HG03060 (cell line): ENCODE data around the gene TMEM255B.
"Not testable (repeated sequence)": the region's sequence is repeated elsewhere in the genome, so short reads cannot be mapped to it uniquely, and the experiment has no call there.

Experiments used
- ATAC-seq: cut with Tn5 transposase; IDR thresholded peaks from one replicate; pipeline ENCODE4 v1.9.1; 2021; ENCODE audit warnings: low read depth, moderate number of reproducible peaks; ENCODE audit not compliant: unreplicated experiment

TMEM255B gene

GRCh38 chr13:113748101-113748861 is 10.7 kb upstream of the TMEM255B start:
- ATAC-seq, result no peak

- ATAC-seq, result no peak
Measured at GRCh38 chr13:113748862-113749451, 10.1 kb upstream of the TMEM255B start.

- ATAC-seq, result no peak
Measured at GRCh38 chr13:113749507-113749906, 9.5 kb upstream of the TMEM255B start.

GRCh38 chr13:113749967-113750366 is 9.1 kb upstream of the TMEM255B start:
- ATAC-seq, result no peak

- ATAC-seq, result no peak
Measured at GRCh38 chr13:113750554-113751399, 8.2 kb upstream of the TMEM255B start.

GRCh38 chr13:113751491-113751890 is 7.5 kb upstream of the TMEM255B start:
- no peak for ATAC-seq

GRCh38 chr13:113752211-113752986 is 6.6 kb upstream of the TMEM255B start:
- ATAC-seq, result not testable (repeated sequence)

- no peak for ATAC-seq
Measured at GRCh38 chr13:113753171-113753570, 5.9 kb upstream of the TMEM255B start.

GRCh38 chr13:113754242-113754641 is 4.8 kb upstream of the TMEM255B start:
- ATAC-seq, result no peak

GRCh38 chr13:113754691-113755090 is 4.3 kb upstream of the TMEM255B start:
- ATAC-seq, result no peak

- no peak for ATAC-seq
Measured at GRCh38 chr13:113756441-113757097, 2.5 kb upstream of the TMEM255B start.

- no peak for ATAC-seq
Measured at GRCh38 chr13:113759525-113760137, 605 bp downstream of the TMEM255B start.

GRCh38 chr13:113761136-113761535 is 2.1 kb downstream of the TMEM255B start:
- ATAC-seq, result no peak

GRCh38 chr13:113762075-113762474 is 3.0 kb downstream of the TMEM255B start:
- no peak for ATAC-seq

- ATAC-seq, result no peak
Measured at GRCh38 chr13:113762538-113762937, 3.5 kb downstream of the TMEM255B start.

GRCh38 chr13:113763254-113763653 is 4.2 kb downstream of the TMEM255B start:
- no peak for ATAC-seq

GRCh38 chr13:113763961-113764792 is 5.2 kb downstream of the TMEM255B start:
- ATAC-seq, result no peak

- ATAC-seq, result no peak
Measured at GRCh38 chr13:113764793-113765563, 6.0 kb downstream of the TMEM255B start.
